ENCODE results near the gene SLC52A3.
"Not testable (repeated sequence)": the region's sequence is repeated elsewhere in the genome, so short reads cannot be mapped to it uniquely, and the experiment has no call there.

Gene SLC52A3

GRCh38 chr20:768426-768978 lies at the start of gene SLC52A3:
SLC52A3 (minus strand) TSS chr20:768500; CDS start chr20:765774, 2,726 bp downstream.
- DNase-seq (ENCODE audit: low read depth): no peak

DNA sequence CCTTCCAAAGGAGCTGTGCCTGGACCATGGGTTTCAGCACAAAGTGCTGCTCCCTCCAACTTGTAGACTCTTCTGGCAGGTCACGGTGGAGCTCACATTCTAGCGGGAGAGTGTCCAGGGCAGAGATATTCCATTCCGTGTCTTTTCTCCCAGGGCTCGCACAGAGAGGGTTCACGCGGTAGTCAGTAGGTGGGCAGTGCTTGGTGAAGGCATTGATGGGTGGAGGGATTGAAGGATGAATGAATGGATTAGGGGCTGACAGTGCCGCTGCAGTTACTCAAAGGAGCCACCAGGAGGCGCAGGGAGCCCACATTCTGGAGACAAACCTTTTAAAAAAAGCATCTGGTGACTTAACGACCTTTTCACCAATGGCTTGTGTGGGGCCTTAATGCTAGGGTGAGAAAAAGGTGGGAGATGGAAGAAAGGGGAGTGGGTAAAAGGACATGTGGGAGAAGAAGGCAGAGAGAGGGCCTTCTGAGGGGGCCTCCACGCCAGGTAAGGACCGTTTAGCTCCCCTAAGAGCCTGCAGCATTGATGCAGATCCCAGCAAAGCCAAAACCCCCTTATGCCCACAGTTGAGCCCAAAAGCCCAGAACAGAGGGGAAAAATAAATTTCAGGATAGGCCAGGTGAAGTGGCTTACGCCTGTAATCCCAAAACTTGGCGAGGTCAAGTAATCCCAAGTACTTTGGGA lies 47.8 kb upstream of the SLC52A3 start:
- peak; percentile 50 for DNase-seq (ENCODE audit: low read depth)

DNA sequence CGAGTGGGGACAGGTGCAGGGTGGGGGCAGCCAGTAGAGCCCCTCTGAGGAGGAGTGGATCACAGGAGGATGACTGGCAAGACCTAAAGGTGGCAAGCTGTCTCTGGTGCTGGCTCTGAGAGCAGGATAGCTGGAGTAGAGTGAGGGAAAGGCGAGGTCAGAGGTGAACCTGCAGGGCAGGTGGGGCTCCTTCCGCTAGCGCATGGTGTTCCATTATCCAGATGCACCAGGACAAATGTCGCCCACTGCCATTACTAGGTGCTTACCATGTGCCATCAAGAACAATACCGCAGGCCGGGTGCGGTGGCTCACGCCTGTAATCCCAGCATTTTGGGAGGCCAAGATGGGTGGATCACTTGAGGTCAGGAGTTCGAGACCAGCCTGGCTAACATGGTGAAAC lies 46.9 kb upstream of the SLC52A3 start:
- DNase-seq (ENCODE audit: low read depth): no peak

- DNase-seq (ENCODE audit: low read depth): no peak
These were observed 45.1 kb upstream of the SLC52A3 start for GRCh38 chr20:813390-813789.

- DNase-seq (ENCODE audit: low read depth): not testable (repeated sequence)
These were observed 44.1 kb upstream of the SLC52A3 start for GRCh38 chr20:812435-812814.

GRCh38 chr20:811776-812434 lies 43.6 kb upstream of the SLC52A3 start:
- not testable (repeated sequence) for DNase-seq (ENCODE audit: low read depth)

GRCh38 chr20:805713-806112 lies 37.4 kb upstream of the SLC52A3 start:
- DNase-seq (ENCODE audit: low read depth): no peak

- no peak for DNase-seq (ENCODE audit: low read depth)
These were observed 33.4 kb upstream of the SLC52A3 start for GRCh38 chr20:801678-802077.

- DNase-seq (ENCODE audit: low read depth): not testable (repeated sequence)
These were observed 31.7 kb upstream of the SLC52A3 start for GRCh38 chr20:800026-800425.

- DNase-seq (ENCODE audit: low read depth): not testable (repeated sequence)
These were observed 30.4 kb upstream of the SLC52A3 start for GRCh38 chr20:798746-799145.

DNA sequence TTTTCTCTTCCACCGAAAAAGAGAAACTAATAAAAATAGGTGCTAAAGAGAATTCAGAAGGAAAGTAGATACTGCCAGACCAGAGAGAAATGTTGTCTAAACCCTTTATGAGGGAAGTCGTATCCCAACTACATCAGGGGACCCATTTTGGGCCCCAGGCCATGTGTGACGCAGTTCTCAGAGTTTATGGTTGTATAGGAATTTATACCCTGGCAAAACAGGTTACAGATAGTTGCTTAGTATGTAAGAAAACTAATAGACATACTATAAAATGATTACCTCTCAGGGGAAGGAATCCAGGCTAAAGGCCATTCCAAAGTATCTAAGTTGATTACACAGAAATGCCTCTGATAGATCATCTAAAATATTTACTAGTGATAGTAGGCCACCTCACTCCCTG lies 28.6 kb upstream of the SLC52A3 start:
- DNase-seq (ENCODE audit: low read depth): no peak

DNA sequence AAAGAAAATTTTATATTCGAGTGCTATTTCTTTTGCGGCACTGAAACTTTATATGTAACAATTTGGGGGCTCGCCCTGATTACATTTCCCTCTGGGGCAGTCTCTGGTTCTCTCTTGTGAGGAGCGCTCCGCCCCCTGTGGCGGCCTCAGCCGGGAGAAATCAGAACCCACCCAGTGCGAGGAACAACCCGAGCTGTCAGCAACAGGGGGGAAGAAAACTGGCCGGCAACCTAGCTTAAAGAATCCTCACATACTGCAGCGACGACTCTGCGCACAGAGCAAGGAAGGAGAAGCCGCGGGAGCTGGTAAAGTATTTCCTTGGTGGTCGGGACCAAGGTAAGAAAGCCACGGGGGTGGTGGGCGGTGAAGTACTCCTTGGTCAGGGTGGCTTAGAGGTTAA lies 23.9 kb upstream of the SLC52A3 start:
- no peak for DNase-seq (ENCODE audit: low read depth)

DNA sequence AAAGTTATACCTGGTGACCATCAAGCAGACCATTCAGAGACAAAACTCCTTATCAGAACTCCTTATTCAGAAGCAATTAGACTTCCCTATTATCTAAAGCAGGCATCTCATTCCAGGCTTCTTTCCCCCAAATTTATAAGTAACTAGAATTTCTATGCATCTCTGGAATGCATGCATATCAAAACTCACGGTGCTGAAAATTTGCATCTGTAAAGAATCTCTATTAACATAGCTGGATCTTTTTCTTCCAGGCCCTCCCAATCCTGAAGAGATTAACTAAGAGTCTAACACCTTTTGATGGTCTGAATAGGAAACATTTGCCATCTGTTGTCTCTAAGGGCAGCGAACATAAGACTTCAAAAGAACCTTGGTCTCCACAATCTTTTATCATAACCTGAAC lies 22.8 kb upstream of the SLC52A3 start:
- DNase-seq (ENCODE audit: low read depth): no peak

- no peak for DNase-seq (ENCODE audit: low read depth)
These were observed 19.5 kb upstream of the SLC52A3 start for GRCh38 chr20:787825-788224.

DNA sequence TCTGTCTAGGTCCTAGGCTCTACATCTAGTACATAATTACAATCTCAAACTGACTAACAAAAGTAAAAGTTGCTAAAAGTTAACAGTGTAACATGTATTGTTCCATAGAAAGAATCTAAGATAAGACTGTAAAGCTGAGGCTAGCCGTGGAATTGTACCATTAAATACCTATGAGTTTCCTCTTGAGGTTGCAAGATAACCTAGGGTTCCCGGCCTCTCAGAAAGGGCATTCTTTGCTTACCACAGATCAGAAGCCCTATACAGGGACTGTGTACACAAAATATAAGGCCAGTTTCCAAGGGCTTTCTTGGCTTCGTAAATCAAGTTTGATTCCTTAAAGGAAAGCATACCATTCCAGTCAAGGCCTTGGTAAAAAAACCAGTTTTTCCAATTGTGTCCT lies 11.5 kb upstream of the SLC52A3 start:
- no peak for DNase-seq (ENCODE audit: low read depth)

- DNase-seq (ENCODE audit: low read depth): no peak
These were observed 7.9 kb upstream of the SLC52A3 start for GRCh38 chr20:776165-776564.

DNA sequence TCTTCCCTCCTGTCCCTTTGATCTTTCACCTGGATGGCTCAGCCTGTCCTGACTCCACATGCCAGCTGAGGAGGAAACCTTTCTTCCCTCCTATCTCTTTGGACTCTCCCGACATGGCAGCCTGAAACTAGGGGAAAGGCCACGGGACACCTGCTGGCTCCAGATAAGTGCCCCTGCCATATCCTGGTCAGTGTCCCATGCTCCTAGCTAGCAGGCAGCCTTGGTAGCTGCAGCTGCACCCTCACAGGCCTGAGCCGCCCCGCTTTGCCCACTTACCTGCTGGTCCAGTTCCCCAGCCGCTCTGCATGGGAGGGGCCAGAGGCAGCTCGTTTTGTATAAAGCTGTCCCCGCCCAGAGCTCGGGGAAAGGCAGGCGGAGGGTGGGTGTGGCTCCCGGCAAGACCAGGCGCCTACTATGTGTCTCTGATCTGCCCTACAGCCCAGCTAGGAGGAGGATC lies 7.4 kb upstream of the SLC52A3 start:
- DNase-seq (ENCODE audit: low read depth): no peak

GRCh38 chr20:774660-775057 lies 6.4 kb upstream of the SLC52A3 start:
- no peak for DNase-seq (ENCODE audit: low read depth)

DNA sequence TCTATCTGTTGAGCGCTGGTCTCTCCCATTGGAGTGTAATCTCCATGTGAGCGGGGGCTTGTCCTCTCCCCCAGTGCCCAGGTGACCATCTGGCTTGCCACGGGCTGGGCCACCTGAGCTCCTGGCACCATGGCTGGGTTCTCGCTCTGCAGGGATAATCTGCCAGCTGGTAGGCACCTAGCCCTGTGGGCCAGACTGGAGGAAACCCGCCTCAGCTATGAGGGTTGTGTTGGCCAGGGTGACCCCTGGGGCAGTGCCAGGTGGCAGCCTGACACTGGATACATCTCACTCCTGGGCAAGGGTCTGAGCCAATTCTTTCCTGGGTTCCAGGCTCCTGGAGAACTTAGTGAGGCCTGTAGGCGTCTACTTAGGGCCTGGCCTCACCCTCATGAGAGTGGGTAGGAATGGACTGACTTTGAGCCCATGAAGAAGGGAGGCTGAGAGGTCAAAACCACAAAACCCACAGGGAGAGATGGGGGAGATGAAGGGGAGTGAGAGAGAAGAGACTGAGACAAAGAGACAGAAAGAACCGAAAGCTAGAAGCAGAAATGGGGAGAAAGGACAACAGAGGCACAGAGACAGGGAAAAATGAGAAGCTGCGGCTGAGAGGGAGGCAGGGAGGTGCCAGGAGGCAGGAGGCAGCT lies 5.8 kb upstream of the SLC52A3 start:
- DNase-seq (ENCODE audit: low read depth): no peak

GRCh38 chr20:772806-773205 lies 4.5 kb upstream of the SLC52A3 start:
- no peak for DNase-seq (ENCODE audit: low read depth)

- DNase-seq (ENCODE audit: low read depth): no peak
These were observed 3.6 kb upstream of the SLC52A3 start for GRCh38 chr20:771741-772464.

- DNase-seq (ENCODE audit: low read depth): no peak
These were observed 2.4 kb upstream of the SLC52A3 start for GRCh38 chr20:770691-771090.
